ENCODE results near the gene NOTCH2NLA.
"Not testable (repeated sequence)": the region's sequence is repeated elsewhere in the genome, so short reads cannot be mapped to it uniquely, and the experiment has no call there.

NOTCH2NLA gene

GRCh38 chr1:146167273-146167672 lies 61.5 kb downstream of the NOTCH2NLA start:
- not testable (repeated sequence) for DNase-seq

GRCh38 chr1:146144465-146144864 lies 84.4 kb downstream of the NOTCH2NLA start, which contains the start of gene NBPF10:
Gene NBPF10 (minus strand): TSS chr1:146144804. CDS start chr1:146144769, 35 bp downstream.
- DNase-seq: not testable (repeated sequence)

All from activated effector memory CD4-positive, alpha-beta T cell treated with anti-CD3 and anti-CD28 coated beads, Interleukin-2, amount 50 U/mL, for 16 hours (primary cell).